Measurements from ENCODE around the gene SDHB. TPM values are rescaled to one million over a fixed set of nuclear protein-coding genes. Genes with fewer than 3 reads are reported as not detected.

The SDHB gene
- total and polyA plus RNA-seq, 2 of the 13 experiments (the other 11 are each of a cell fraction or from before 2014, with no cell fraction given) = 136 to 142 TPM

GRCh38 chr1:16977377-16977776 is 76.5 kb downstream of the SDHB start:
- peaks cover 4 to 34% of the 10 kb centered on the region in 2 experiments; a peak in 4 of 5 replicates for H3K27me3 ChIP-seq (ENCODE audit: control insufficient read depth in 1 of 2, insufficient read depth in 2 of 2, low read length in 2 of 2)
- H3K27ac ChIP-seq (ENCODE audit: extremely low read length, insufficient read depth, low read length) = no peak overlapping the region
- no peak overlapping the region for H3K4me2 ChIP-seq (ENCODE audit: low read depth, low read length)
- no TSS peak for BruUV-seq (replicated peaks)
- H3K36me3 ChIP-seq (replicated peaks in 1 of 2; ENCODE audit: control insufficient read depth in 1 of 2, insufficient read depth in 2 of 2, low read length in 2 of 2) = no peaks in the 10 kb centered on the region
- DNase-seq (ENCODE audit: low spot score) (no peak), ATAC-seq (no peak), FAIRE-seq (no peak)
- no peaks in the 10 kb centered on the region for H3K79me2 ChIP-seq (ENCODE audit: insufficient read depth, low read length)
- peaks cover 24% of the 10 kb centered on the region for H3K4me1 ChIP-seq (ENCODE audit: insufficient read depth, low read length)
- in situ Hi-C loops (cut with HindIII; ENCODE audit: extremely low pct_ligation_motif_present, low pct_unique_long_range_greater_than_20kb) (no loop called here), intact Hi-C loops (cut with micrococcal nuclease; ENCODE audit: unreplicated experiment) (no loop called here)
- no peaks in the 10 kb centered on the region for H4K20me1 ChIP-seq (ENCODE audit: insufficient read depth, low read length)
- no peak overlapping the region for H3K4me3 ChIP-seq (replicated peaks in 1 of 3; ENCODE audit: insufficient read depth in 1 of 3, low read depth in 2 of 3, low read length in 3 of 3)
- H2AFZ ChIP-seq (ENCODE audit: low read length) = no peak overlapping the region
- POLR2A ChIA-PET = no interaction called here
- no peak overlapping the region for H3K9ac ChIP-seq (ENCODE audit: insufficient read depth, low read depth, low read length)
- TF ChIP-seq ZSCAN31 (CRISPR knock-in tag; IDR thresholded peaks at IDR 0.05; ENCODE audit: low read depth) = no peak
- TF ChIP-seq DR1 (CRISPR knock-in tag; IDR thresholded peaks at IDR 0.05) = no peak
- TF ChIP-seq ISX (CRISPR knock-in tag; conservative IDR thresholded peaks at IDR 0.05) = no peak
- TF ChIP-seq ZNF879 (CRISPR knock-in tag; IDR thresholded peaks at IDR 0.05) = no peak
- no peak for TF ChIP-seq PRMT3 (CRISPR knock-in tag; IDR thresholded peaks at IDR 0.05; ENCODE audit: borderline replicate concordance, low read depth)
- CTCF ChIA-PET (ENCODE audit: low intra/inter-chr PET ratio, low total read pairs) = no interaction called here
- H3K9me3 ChIP-seq (ENCODE audit: low read length) = no peaks in the 10 kb centered on the region
- WGBS (ENCODE audit: low lambda C conversion rate) = 84% methylated on average over 5 of the region's 5 CpGs

- BruUV-seq (replicated peaks) = no TSS peak
- 95% methylated on average over 4 of the region's 16 CpGs for whole genome bisulfite sequencing (ENCODE audit: low lambda C conversion rate)
Measured at GRCh38 chr1:16976966-16977365, 76.9 kb downstream of the SDHB start.

More at GRCh38 chr1:16976966-16977365, 76.9 kb downstream of the SDHB start:
- Histone ChIP-seq H3K36me3 (replicated peaks in 1 of 2; ENCODE audit: control insufficient read depth in 1 of 2, insufficient read depth in 2 of 2, low read length in 2 of 2) (no peaks in the 10 kb centered on the region), H3K4me2 (ENCODE audit: low read depth, low read length) (no peak overlapping the region), H3K4me1 (ENCODE audit: insufficient read depth, low read length) (peaks cover 20% of the 10 kb centered on the region; the same call in 1 of the 2 replicates), H2AFZ (ENCODE audit: low read length) (no peak overlapping the region), H3K27ac (ENCODE audit: extremely low read length, insufficient read depth, low read length) (no peak overlapping the region), H4K20me1 (ENCODE audit: insufficient read depth, low read length) (no peaks in the 10 kb centered on the region), H3K9ac (ENCODE audit: insufficient read depth, low read depth, low read length) (no peak overlapping the region), H3K27me3 (ENCODE audit: control insufficient read depth in 1 of 2, insufficient read depth in 2 of 2, low read length in 2 of 2) (peaks cover 4 to 34% of the 10 kb centered on the region in 2 experiments; a peak in 4 of 5 replicates), H3K9me3 (ENCODE audit: low read length) (no peaks in the 10 kb centered on the region), H3K4me3 (replicated peaks in 1 of 3; ENCODE audit: insufficient read depth in 1 of 3, low read depth in 2 of 3, low read length in 3 of 3) (no peak overlapping the region), H3K79me2 (ENCODE audit: insufficient read depth, low read length) (no peaks in the 10 kb centered on the region)
- ATAC-seq (no peak), DNase-seq (ENCODE audit: low spot score) (no peak), FAIRE-seq (no peak)
- ChIA-PET CTCF (ENCODE audit: low intra/inter-chr PET ratio, low total read pairs) (no interaction called here), POLR2A (no interaction called here)
- in situ Hi-C loops (cut with HindIII; ENCODE audit: extremely low pct_ligation_motif_present, low pct_unique_long_range_greater_than_20kb) (no loop called here), intact Hi-C loops (cut with micrococcal nuclease; ENCODE audit: unreplicated experiment) (no loop called here)
- TF ChIP-seq ZFP36L2 (CRISPR knock-in tag; IDR thresholded peaks at IDR 0.05) (no peak), ZNF737 (CRISPR knock-in tag; IDR thresholded peaks at IDR 0.05; ENCODE audit: borderline replicate concordance) (no peak), MXD1 (CRISPR knock-in tag; IDR thresholded peaks at IDR 0.05) (no peak), MATR3 (CRISPR knock-in tag; IDR thresholded peaks at IDR 0.05) (no peak), SNAI1 (CRISPR knock-in tag; IDR thresholded peaks at IDR 0.05; ENCODE audit: borderline replicate concordance) (no peak), ATF1 (CRISPR knock-in tag; IDR thresholded peaks at IDR 0.05) (no peak), ZNF709 (CRISPR knock-in tag; IDR thresholded peaks at IDR 0.05) (no peak), ELF3 (CRISPR knock-in tag; IDR thresholded peaks at IDR 0.05) (no peak), ZNF143 (CRISPR knock-in tag; IDR thresholded peaks at IDR 0.05) (no peak)

Measured in HepG2 (cell line).